GM23248 (cell line): ENCODE results near the gene KCNJ6. TPM values are rescaled to one million over a fixed set of nuclear protein-coding genes. Genes with fewer than 3 reads are reported as not detected.

Source experiments
- DNase-seq: peaks from one replicate; pipeline ENCODE4 v3.0.0-alpha.2; 2015
- H2AFZ ChIP-seq: fragments of 200-600 bp; sonication (generic); 2 replicates; pipeline ENCODE4 v1.6.1; 2016; ENCODE audit warnings: antibody characterized with exemption
- H3F3A ChIP-seq: fragments of 200-600 bp; sonication (generic); 2 replicates; pipeline ENCODE4 v1.6.1; 2016; ENCODE audit warnings: mild to moderate bottlenecking, antibody characterized with exemption, mixed run types; ENCODE audit not compliant: insufficient read depth
- H3K27ac ChIP-seq: fragments of 200-600 bp; sonication (generic); 2 replicates; pipeline ENCODE4 v1.5.1; 2016; ENCODE audit warnings: mild to moderate bottlenecking
- H3K27me3 ChIP-seq: fragments of 200-600 bp; sonication (generic); replicated peaks from 2 replicates; pipeline ENCODE4 v1.6.1; 2016; ENCODE audit warnings: mild to moderate bottlenecking; ENCODE audit not compliant: insufficient read depth
- H3K36me3 ChIP-seq: fragments of 200-600 bp; sonication (generic); 2 replicates; pipeline ENCODE4 v1.6.1; 2016; ENCODE audit warnings: low read depth, mild to moderate bottlenecking
- H3K4me1 ChIP-seq: fragments of 200-600 bp; sonication (generic); 2 replicates; pipeline ENCODE4 v1.6.1; 2016; ENCODE audit warnings: mild to moderate bottlenecking; ENCODE audit not compliant: insufficient read depth
- H3K4me2 ChIP-seq: fragments of 200-600 bp; sonication (generic); one replicate; pipeline ENCODE4 v1.6.1; 2016; ENCODE audit warnings: mild to moderate bottlenecking; ENCODE audit not compliant: unreplicated experiment
- H3K4me3 ChIP-seq: fragments of 200-600 bp; sonication (generic); 2 replicates; pipeline ENCODE4 v1.5.1; 2016; ENCODE audit warnings: mild to moderate bottlenecking
- H3K79me2 ChIP-seq: fragments of 200-600 bp; sonication (generic); 2 replicates; pipeline ENCODE4 v1.6.1; 2016; ENCODE audit warnings: mild to moderate bottlenecking; ENCODE audit not compliant: insufficient read depth
- H3K9ac ChIP-seq: fragments of 200-600 bp; sonication (generic); 2 replicates; pipeline ENCODE4 v1.6.1; 2016; ENCODE audit warnings: mild to moderate bottlenecking
- H3K9me2 ChIP-seq: fragments of 200-600 bp; sonication (generic); 2 replicates; pipeline ENCODE4 v1.6.1; 2016; ENCODE audit warnings: mixed run types, mild to moderate bottlenecking, moderate library complexity; ENCODE audit not compliant: insufficient read depth
- H3K9me3 ChIP-seq: fragments of 200-600 bp; sonication (generic); one replicate; pipeline ENCODE4 v1.6.1; 2017; ENCODE audit warnings: low read depth
- H4K20me1 ChIP-seq: fragments of 200-600 bp; sonication (generic); 2 replicates; pipeline ENCODE4 v1.6.0; 2016; ENCODE audit not compliant: insufficient read depth
- EZH2 ChIP-seq: fragments of 200-600 bp; sonication (generic); IDR thresholded peaks from 2 replicates; pipeline ENCODE4 v1.6.1; 2018; ENCODE audit warnings: antibody characterized with exemption, mild to moderate bottlenecking; ENCODE audit not compliant: insufficient read depth, poor library complexity, severe bottlenecking
- EZH2phosphoT487 ChIP-seq: fragments of 200-600 bp; sonication (generic); IDR thresholded peaks from 2 replicates; pipeline ENCODE4 v1.6.1; 2018; ENCODE audit warnings: antibody characterized with exemption, moderate library complexity, mild to moderate bottlenecking, low read depth; ENCODE audit not compliant: insufficient read depth
- WGBS, 2 experiments: methylation state at CpG; one replicate each; pipeline ENCODE4 v1.1.6; 2015 to 2017; ENCODE audit warnings: low lambda C conversion rate in 2 of 2, low coverage in 1 of 2; ENCODE audit errors: missing lambda C conversion rate in 2 of 2; 5-methylcytosine and 5-hydroxymethylcytosine counted together
- in situ Hi-C: fragments of 300-500 bp; cut with MboI; formaldehyde crosslinking; loops from 2 replicates; pipeline ENCODE4 v1.15.0; 2020
- polyA plus RNA-seq: library from polyadenylated mRNA; unstranded; fragments of >200 nt; fragmentation: Nextera tagmentation; extraction: Ambion mirVana; gene quantifications from 2 replicates; pipeline ENCODE4 v1.2.1, GENCODE V29; 2016
- total RNA-seq: library from RNA; depleted of rRNA; stranded (reverse); fragments of >200 nt; shearing (Covaris generic); gene quantifications from 2 replicates; pipeline ENCODE4 v1.2.3, GENCODE V29; 2014

The KCNJ6 gene
- total and polyA plus RNA-seq, 2 experiments from 2014 or later = 0.11 TPM; not detected in 1

GRCh38 chr21:37886120-37886519 is 30.1 kb downstream of the KCNJ6 start:
- TF ChIP-seq EZH2phosphoT487 (no peak), EZH2 (no peak)
- H3K4me2 ChIP-seq = no peak overlapping the region
- H2AFZ ChIP-seq = no peak overlapping the region
- no peak overlapping the region for H3K9ac ChIP-seq
- H3K9me2 ChIP-seq = peaks cover 2% of the 10 kb centered on the region; the same call in 1 of the 2 replicates
- H3F3A ChIP-seq = no peaks in the 10 kb centered on the region
- no peaks in the 10 kb centered on the region for H3K36me3 ChIP-seq
- 18 to 21% methylated on average over 1 of the region's 1 CpG for WGBS, 2 experiments
- H3K79me2 ChIP-seq = no peaks in the 10 kb centered on the region
- in situ Hi-C loops = no loop called here
- H4K20me1 ChIP-seq = no peaks in the 10 kb centered on the region
- H3K27me3 ChIP-seq = no peaks in the 10 kb centered on the region
- DNase-seq = no peak
- H3K9me3 ChIP-seq = no peaks in the 10 kb centered on the region
- H3K4me3 ChIP-seq = no peak overlapping the region
- H3K4me1 ChIP-seq = no peaks in the 10 kb centered on the region
- H3K27ac ChIP-seq = no peak overlapping the region

- no peaks in the 10 kb centered on the region for H3K9me3 ChIP-seq
- H3K27me3 ChIP-seq = no peaks in the 10 kb centered on the region
- 33 to 34% methylated on average over 7 of the region's 7 CpGs for WGBS, 2 experiments
- H2AFZ ChIP-seq = no peak overlapping the region
- no peaks in the 10 kb centered on the region for H3K9me2 ChIP-seq
- H3K4me1 ChIP-seq = peaks cover 17% of the 10 kb centered on the region
- no peak overlapping the region for H3K4me3 ChIP-seq
- in situ Hi-C loops = no loop called here
- peak; percentile 86 for DNase-seq
- no peaks in the 10 kb centered on the region for H3K36me3 ChIP-seq
- H3K9ac ChIP-seq = no peak overlapping the region
- no peak overlapping the region for H3K4me2 ChIP-seq
- no peak overlapping the region for H3K27ac ChIP-seq
- H3F3A ChIP-seq = no peaks in the 10 kb centered on the region
- H4K20me1 ChIP-seq = no peaks in the 10 kb centered on the region
- H3K79me2 ChIP-seq = no peaks in the 10 kb centered on the region
- TF ChIP-seq EZH2 (no peak), EZH2phosphoT487 (no peak)
Measured at GRCh38 chr21:37878946-37879660, 37.2 kb downstream of the KCNJ6 start.

GRCh38 chr21:37877888-37878684 is 38.2 kb downstream of the KCNJ6 start:
- Histone ChIP-seq H3K4me3 (no peak overlapping the region), H4K20me1 (no peaks in the 10 kb centered on the region), H3K36me3 (no peaks in the 10 kb centered on the region), H3K9ac (no peak overlapping the region), H3F3A (no peaks in the 10 kb centered on the region), H2AFZ (no peak overlapping the region), H3K4me1 (peaks cover 17% of the 10 kb centered on the region), H3K79me2 (no peaks in the 10 kb centered on the region), H3K9me2 (no peaks in the 10 kb centered on the region), H3K27ac (no peak overlapping the region), H3K27me3 (no peaks in the 10 kb centered on the region), H3K9me3 (no peaks in the 10 kb centered on the region), H3K4me2 (no peak overlapping the region)
- TF ChIP-seq EZH2 (no peak), EZH2phosphoT487 (no peak)
- no peak for DNase-seq
- in situ Hi-C loops = no loop called here
- 80 to 82% methylated on average over 3 of the region's 3 CpGs for WGBS, 2 experiments

GRCh38 chr21:37877171-37877570 is 39.1 kb downstream of the KCNJ6 start:
- Histone ChIP-seq H3K9ac (no peak overlapping the region), H3K9me2 (no peaks in the 10 kb centered on the region), H3K27ac (no peak overlapping the region), H3K4me1 (peaks cover 19% of the 10 kb centered on the region), H3K4me3 (no peak overlapping the region), H3K79me2 (no peaks in the 10 kb centered on the region), H3K4me2 (no peak overlapping the region), H2AFZ (no peak overlapping the region), H3K27me3 (no peaks in the 10 kb centered on the region), H3K9me3 (no peaks in the 10 kb centered on the region), H3K36me3 (no peaks in the 10 kb centered on the region), H4K20me1 (no peaks in the 10 kb centered on the region), H3F3A (peaks cover 4% of the 10 kb centered on the region)
- DNase-seq = peak; percentile 32
- in situ Hi-C loops = no loop called here
- TF ChIP-seq EZH2phosphoT487 (no peak), EZH2 (no peak)
- 50 to 62% methylated on average over 1 of the region's 1 CpG for WGBS, 2 experiments
